Muscle layer of colon (tissue), 2 donors: ENCODE data around the gene THADA.
"Not testable (repeated sequence)": the region's sequence is repeated elsewhere in the genome, so short reads cannot be mapped to it uniquely, and the experiment has no call there.

Experiments
- H3K27ac ChIP-seq: one replicate; pipeline ENCODE4 v1.7.0; 2013; ENCODE audit warnings: low read depth, mild to moderate bottlenecking, low read length, moderate library complexity
- H3K27me3 ChIP-seq, 2 donors: one replicate each; pipeline ENCODE4 v1.7.0; 2013; ENCODE audit warnings: low read length in 2 of 2, mild to moderate bottlenecking in 2 of 2; ENCODE audit not compliant: insufficient read depth in 2 of 2, control insufficient read depth in 1 of 2
- H3K36me3 ChIP-seq: one replicate; pipeline ENCODE4 v1.7.0; 2013; ENCODE audit warnings: mild to moderate bottlenecking, low read length; ENCODE audit not compliant: insufficient read depth
- H3K4me1 ChIP-seq: one replicate; pipeline ENCODE4 v1.7.0; 2013; ENCODE audit warnings: mild to moderate bottlenecking, low read length; ENCODE audit not compliant: insufficient read depth
- H3K4me3 ChIP-seq, 2 donors: one replicate each; pipeline ENCODE4 v1.7.0; 2013; ENCODE audit warnings: low read length in 2 of 2, low read depth in 1 of 2, mild to moderate bottlenecking in 1 of 2, moderate library complexity in 1 of 2
- H3K9ac ChIP-seq: one replicate; pipeline ENCODE4 v1.7.0; 2013; ENCODE audit warnings: low read length
- H3K9me3 ChIP-seq: one replicate; pipeline ENCODE4 v1.7.0; 2013; ENCODE audit warnings: mild to moderate bottlenecking, low read length
- donor health status: abdominal sarcoma.
- donor health status: Adenocarcinoma of cecum.

THADA gene

DNA sequence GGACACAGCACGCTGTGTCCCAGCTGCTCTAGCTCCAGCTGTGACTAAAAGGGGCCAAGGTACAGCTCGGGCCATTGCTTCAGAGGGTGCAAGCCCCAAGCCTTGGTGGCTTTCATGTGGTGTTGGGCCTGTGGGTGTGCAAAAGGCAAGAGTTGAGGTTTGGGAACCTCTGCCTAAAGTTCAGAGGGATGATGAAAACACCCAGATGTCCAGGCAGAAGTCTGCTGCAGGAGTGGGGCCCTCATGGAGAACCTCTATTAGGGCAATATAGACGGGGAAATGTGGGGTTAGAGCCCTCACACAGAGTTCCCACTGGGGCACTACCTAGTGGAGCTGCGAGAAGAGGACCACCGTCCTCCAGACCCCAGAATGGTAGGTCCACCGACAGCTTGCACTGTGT, 311.5 kb downstream of the THADA start:
- H3K27ac ChIP-seq, H3K27me3 ChIP-seq, H3K9me3 ChIP-seq, H3K4me3 ChIP-seq, H3K9ac ChIP-seq, H3K4me1 ChIP-seq: not testable (repeated sequence)
- peaks cover 20% of the 10 kb centered on the region for H3K36me3 ChIP-seq

DNA sequence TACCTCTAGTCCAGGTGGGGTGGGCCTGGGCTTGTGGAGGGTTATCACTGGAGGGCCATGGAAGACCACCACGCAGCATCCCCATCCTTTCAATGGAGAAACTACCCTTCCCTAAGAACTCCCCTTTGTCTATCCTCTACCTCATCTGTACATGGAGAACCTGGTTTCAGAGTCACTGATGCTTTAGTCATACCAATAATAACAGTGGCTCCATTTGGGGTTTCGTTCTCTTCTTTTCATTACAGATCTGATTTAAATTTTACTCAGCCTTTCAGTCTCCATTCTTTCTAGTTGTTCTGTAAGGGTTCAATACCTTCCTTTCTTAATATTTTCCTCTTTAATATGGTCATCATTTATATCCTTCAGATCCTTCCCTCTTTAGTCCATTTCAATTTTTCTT, 314.8 kb downstream of the THADA start:
- H3K4me3 ChIP-seq: no peak overlapping the region
- no peak overlapping the region for H3K9ac ChIP-seq
- no peak overlapping the region for H3K27ac ChIP-seq
- no peaks in the 10 kb centered on the region for H3K27me3 ChIP-seq
- no peaks in the 10 kb centered on the region for H3K9me3 ChIP-seq
- peaks cover 23% of the 10 kb centered on the region for H3K4me1 ChIP-seq
- peaks cover 10% of the 10 kb centered on the region for H3K36me3 ChIP-seq

DNA sequence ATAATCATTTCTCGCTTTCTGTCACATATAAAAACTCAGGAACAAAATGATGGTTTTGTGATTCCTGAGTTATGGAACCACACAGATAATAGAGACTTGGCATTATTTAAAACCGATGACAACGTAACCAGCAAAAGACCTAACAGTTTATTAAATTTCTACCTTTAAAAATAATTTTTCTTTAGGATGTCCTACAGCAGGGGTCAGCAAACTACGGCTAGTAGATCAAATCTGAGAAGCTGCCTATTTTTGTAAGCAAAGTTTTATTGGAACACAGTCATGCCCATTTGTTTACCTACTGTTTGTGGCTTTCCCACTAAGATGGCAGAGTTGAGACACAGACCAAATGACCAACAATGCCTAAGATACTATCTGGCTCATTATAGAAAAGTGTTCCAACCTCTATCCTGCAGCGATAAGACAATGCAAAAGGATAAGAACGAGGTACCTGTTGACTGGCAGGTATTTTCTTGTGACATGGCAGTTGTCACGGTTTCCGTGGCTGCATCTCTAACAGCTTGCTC, 316.5 kb downstream of the THADA start:
- Histone ChIP-seq H3K4me3 (no peak overlapping the region), H3K9ac (no peak overlapping the region), H3K27me3 (no peaks in the 10 kb centered on the region), H3K36me3 (no peaks in the 10 kb centered on the region), H3K27ac (no peak overlapping the region), H3K4me1 (peaks cover 32% of the 10 kb centered on the region), H3K9me3 (no peaks in the 10 kb centered on the region)

DNA sequence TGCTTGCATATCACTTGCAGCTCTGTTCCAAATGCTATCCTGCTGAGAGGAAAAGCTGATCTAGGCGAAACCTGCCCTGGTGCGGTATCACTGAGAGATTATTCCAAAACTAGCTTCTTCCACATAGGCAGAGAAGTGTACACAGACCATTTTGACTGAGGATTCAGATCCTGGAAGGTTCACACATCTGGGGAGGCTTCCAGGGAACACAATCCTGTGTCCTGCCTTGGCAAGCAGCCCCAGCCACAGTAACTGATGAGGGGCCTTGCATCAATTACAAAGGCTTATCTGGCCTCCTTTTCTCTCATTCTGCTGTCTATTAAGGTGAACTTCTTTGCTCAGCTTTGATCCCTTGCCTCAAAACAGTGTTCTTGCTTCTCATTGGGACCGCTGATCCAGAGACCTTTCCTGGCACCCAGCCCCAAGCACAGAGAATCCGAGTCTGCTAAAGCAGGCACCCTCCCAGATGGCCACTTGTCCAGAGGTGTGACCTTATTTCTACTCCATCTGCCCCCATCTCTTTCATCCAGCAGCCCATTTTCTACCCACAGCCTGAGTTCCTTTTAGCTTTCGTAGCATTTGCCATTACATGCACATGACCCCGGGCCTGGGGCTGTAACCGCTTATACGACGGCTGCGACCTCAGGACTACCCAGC, 317.1 kb downstream of the THADA start:
- no peaks in the 10 kb centered on the region for H3K9me3 ChIP-seq
- no peak overlapping the region for H3K4me3 ChIP-seq
- no peak overlapping the region for H3K27ac ChIP-seq
- H3K27me3 ChIP-seq: no peaks in the 10 kb centered on the region
- no peak overlapping the region for H3K9ac ChIP-seq
- H3K4me1 ChIP-seq: peaks cover 39% of the 10 kb centered on the region
- no peaks in the 10 kb centered on the region for H3K36me3 ChIP-seq

DNA sequence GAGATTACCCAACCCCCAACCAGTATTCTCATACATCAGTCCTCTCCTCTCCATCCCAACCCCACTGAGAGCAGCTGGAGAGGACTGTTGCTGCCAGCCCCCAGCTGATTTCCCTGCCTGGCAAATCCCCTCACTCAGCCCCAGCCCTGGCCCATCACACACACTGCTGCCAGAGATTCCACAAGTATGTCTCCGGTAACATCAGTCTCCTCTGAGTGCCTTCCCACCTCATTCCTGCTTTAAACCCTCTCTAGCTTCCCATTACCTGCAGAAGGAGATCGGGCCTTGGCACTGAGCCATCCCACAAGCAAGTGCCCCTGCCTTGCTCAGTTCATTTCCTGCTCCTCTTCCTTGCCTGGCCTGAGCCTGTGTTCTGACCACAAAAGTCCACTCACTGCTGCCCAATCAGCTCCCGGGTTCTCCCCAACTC, 318.9 kb downstream of the THADA start:
- Histone ChIP-seq H3K9ac (no peak overlapping the region), H3K4me3 (peak overlapping the region in 1 of 2 donors; percentile 0), H3K27ac (peak overlapping the region; percentile 76), H3K9me3 (no peaks in the 10 kb centered on the region), H3K27me3 (no peaks in the 10 kb centered on the region), H3K4me1 (peaks cover 41% of the 10 kb centered on the region), H3K36me3 (no peaks in the 10 kb centered on the region)

DNA sequence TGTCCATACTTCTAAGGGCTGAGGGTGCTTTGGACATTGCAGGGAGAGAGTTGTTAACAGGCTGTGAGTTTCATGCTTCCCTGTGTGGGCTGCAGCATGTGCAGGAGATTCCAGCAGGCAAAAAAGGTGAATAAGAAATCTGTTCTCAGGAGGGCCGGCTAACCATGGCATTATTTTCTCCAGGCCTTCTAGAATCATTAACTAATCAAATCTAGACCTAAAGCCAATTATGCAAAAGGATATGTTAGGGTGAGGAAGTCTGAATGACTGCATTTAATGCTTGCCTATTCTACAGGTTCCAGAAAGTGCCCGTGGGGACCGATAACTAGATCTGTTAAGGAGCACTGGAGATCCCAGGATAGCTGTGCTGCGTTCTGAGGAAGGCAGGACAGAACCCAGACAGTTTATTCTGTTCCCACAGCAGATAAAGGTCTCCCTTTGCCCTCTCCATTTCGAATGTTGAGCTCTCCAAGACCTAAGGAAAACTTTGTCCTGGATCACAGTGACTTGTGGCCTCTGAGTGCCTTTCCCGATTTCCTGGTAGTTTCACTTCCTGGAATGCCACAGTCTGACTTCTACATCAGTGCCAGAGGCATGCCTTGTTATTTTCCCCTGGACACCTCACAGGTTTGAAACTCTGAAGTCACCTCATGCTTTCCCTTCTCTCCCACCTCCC, 319.4 kb downstream of the THADA start:
- Histone ChIP-seq H3K9ac (no peak overlapping the region), H3K27ac (peak overlapping the region; percentile 76), H3K27me3 (no peaks in the 10 kb centered on the region), H3K36me3 (no peaks in the 10 kb centered on the region), H3K4me3 (peak overlapping the region in 1 of 2 donors; percentile 0), H3K4me1 (peaks cover 41% of the 10 kb centered on the region), H3K9me3 (no peaks in the 10 kb centered on the region)

DNA sequence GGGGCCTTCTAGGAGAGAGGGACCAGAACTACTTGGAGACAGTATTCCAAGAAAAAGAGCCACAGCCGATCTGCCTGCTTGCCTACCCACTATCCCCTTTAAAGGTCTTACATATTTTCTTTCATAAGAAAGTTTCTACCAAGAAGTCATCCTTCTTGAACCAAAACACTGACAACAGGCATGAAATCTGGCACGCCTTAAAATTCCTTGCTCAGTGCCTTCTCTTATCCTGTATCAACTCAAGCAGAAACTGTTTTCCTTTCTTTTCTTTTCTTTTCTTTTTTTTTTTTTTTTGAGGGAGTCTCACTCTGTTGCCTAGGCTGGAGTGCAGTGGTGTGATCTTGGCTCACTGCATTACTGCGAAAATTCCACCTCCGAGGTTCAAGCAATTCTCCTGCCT, 321.1 kb downstream of the THADA start:
- peaks cover 52% of the 10 kb centered on the region for H3K4me1 ChIP-seq
- no peak overlapping the region for H3K9ac ChIP-seq
- no peaks in the 10 kb centered on the region for H3K36me3 ChIP-seq
- H3K27ac ChIP-seq: no peak overlapping the region
- no peaks in the 10 kb centered on the region for H3K27me3 ChIP-seq
- no peaks in the 10 kb centered on the region for H3K9me3 ChIP-seq
- no peak overlapping the region for H3K4me3 ChIP-seq

DNA sequence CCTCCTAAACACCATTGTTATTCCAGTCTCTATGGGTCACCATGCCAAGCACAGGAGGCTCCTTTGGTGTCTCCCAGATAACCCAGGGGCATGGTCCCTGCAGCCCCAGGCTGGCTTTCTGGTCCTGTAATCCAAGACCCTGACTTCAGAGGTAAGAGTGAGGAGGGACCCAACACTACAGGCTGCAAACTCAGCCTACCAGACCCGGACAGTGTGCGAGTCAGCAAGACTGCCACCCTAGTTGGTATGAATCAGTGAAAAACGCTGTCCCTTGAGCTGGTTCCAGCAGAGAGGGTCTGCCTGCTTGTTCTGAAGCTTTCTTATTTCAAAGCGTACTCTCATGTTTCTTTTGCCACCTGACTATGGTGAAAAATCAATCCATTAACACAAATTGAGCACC, 321.8 kb downstream of the THADA start:
- no peaks in the 10 kb centered on the region for H3K9me3 ChIP-seq
- H3K36me3 ChIP-seq: no peaks in the 10 kb centered on the region
- no peak overlapping the region for H3K4me3 ChIP-seq
- H3K9ac ChIP-seq: no peak overlapping the region
- H3K4me1 ChIP-seq: peaks cover 57% of the 10 kb centered on the region
- peak overlapping the region; percentile 27 for H3K27ac ChIP-seq
- H3K27me3 ChIP-seq: no peaks in the 10 kb centered on the region

DNA sequence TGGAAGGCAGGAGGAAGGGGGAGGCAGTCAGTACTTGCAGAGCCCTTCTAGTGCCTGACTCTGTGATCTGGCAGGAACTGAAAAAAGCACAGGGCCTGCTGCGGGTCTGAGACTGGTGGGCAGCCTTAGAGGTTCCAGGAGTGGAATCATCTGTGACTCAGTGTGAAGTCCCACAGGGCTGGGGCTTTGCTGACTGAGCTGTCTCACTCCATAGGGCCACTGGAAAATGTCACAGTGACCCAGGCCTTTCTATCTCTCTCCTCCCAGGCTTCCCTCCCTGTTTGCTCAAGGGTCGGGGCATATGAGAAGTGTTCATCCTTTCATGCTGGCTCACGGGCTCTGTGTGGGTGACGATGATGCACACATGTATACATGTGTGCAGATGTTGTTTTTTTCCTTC, 322.3 kb downstream of the THADA start:
- H3K9ac ChIP-seq: no peak overlapping the region
- no peak overlapping the region for H3K4me3 ChIP-seq
- no peaks in the 10 kb centered on the region for H3K36me3 ChIP-seq
- no peaks in the 10 kb centered on the region for H3K9me3 ChIP-seq
- H3K4me1 ChIP-seq: peaks cover 58% of the 10 kb centered on the region
- no peaks in the 10 kb centered on the region for H3K27me3 ChIP-seq
- peak overlapping the region; percentile 27 for H3K27ac ChIP-seq

DNA sequence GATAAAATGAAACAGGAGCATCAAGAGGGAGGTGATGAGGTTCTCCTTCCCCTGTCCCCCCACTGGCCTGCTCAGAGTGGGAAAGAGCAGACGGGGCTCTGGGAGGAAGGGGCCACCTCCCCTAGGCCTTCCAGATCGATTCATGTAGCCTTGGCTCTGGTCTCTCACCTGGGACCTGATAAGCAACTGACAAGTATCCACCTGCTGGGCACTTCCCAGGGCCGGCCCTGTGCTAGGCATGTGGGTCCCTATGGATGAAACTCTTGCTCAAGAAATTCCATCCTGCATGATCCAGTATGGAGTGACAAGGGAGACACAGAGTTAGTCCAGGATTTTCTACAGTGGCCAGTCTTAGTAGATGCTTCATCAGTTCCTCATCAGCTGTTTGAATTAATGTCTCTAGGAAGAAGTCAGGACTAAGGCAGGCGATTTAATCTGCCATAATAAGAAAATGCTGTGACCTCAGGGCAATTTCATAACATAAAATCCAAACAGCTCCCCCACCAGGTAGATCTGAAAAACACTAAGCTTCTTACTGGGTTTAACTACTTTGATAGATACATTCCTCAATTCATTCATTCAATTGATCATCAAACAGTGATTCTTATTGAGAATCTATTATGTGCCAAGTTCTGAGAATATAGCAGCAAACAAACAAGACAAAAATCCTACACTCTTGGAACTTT, 324.8 kb downstream of the THADA start:
- no peak overlapping the region for H3K9ac ChIP-seq
- no peak overlapping the region for H3K4me3 ChIP-seq
- H3K36me3 ChIP-seq: no peaks in the 10 kb centered on the region
- no peak overlapping the region for H3K27ac ChIP-seq
- H3K4me1 ChIP-seq: peaks cover 66% of the 10 kb centered on the region
- H3K9me3 ChIP-seq: no peaks in the 10 kb centered on the region
- no peaks in the 10 kb centered on the region for H3K27me3 ChIP-seq

DNA sequence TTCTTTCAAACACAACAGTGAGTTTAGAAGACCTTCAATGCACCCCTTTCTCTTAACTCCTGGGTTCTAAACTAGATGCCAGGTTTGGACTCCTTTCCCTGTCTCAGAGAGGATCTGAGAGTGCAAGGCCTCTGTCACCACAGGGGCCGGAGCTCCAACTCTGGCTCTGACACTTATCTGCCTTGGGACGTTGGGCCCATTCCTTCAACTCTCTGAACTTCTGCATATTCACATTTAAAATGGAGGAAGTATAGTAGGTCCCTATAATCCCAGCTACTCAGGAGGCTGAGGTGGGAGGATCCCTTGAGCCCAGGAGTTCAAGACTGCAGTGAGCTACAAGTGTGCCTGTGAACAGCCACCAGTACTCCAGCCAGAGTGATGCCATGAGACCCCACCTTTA, 325.4 kb downstream of the THADA start:
- H3K4me1 ChIP-seq: peaks cover 66% of the 10 kb centered on the region
- H3K27ac ChIP-seq: no peak overlapping the region

More for the DNA sequence above, 325.4 kb downstream of the THADA start:
- no peaks in the 10 kb centered on the region for H3K36me3 ChIP-seq
- no peaks in the 10 kb centered on the region for H3K27me3 ChIP-seq
- H3K4me3 ChIP-seq: no peak overlapping the region
- H3K9ac ChIP-seq: no peak overlapping the region
- H3K9me3 ChIP-seq: no peaks in the 10 kb centered on the region
